OCI-LY7 (cell line): ENCODE data around the gene EYS.

ENCODE experiments used
- CTCF ChIP-seq: fragments of 200-600 bp; sonication (generic); conservative IDR thresholded peaks from 2 replicates; pipeline ENCODE4 v1.5.1; 2014; ENCODE audit warnings: mild to moderate bottlenecking, antibody characterized with exemption, low read length, moderate library complexity, mixed read lengths
- EZH2phosphoT487 ChIP-seq: fragments of 200-600 bp; sonication (generic); IDR thresholded peaks from 2 replicates; pipeline ENCODE4 v1.6.1; 2018; ENCODE audit warnings: low read depth, borderline replicate concordance, mild to moderate bottlenecking, mixed run types, antibody characterized with exemption, low read length, moderate library complexity, mixed read lengths

GRCh38 chr6:64084185-64084663 is 1622.8 kb downstream of the EYS start:
- TF ChIP-seq CTCF = no peak
- no peak for TF ChIP-seq EZH2phosphoT487
